Measurements from ENCODE around the gene UGT1A5.

Gene UGT1A5

GRCh38 chr2:233754872-233755611 is 42.3 kb downstream of the UGT1A5 start:
- no peak for TF ChIP-seq CTCF (IDR thresholded peaks at IDR 0.05; ENCODE audit: control extremely low read depth, extremely low read depth, low read depth, missing control alignments)
- CTCF ChIA-PET = no interaction called here
- DNase-seq (ENCODE audit: extremely low spot score) = no peak
- POLR2A ChIA-PET = no interaction called here

DNA sequence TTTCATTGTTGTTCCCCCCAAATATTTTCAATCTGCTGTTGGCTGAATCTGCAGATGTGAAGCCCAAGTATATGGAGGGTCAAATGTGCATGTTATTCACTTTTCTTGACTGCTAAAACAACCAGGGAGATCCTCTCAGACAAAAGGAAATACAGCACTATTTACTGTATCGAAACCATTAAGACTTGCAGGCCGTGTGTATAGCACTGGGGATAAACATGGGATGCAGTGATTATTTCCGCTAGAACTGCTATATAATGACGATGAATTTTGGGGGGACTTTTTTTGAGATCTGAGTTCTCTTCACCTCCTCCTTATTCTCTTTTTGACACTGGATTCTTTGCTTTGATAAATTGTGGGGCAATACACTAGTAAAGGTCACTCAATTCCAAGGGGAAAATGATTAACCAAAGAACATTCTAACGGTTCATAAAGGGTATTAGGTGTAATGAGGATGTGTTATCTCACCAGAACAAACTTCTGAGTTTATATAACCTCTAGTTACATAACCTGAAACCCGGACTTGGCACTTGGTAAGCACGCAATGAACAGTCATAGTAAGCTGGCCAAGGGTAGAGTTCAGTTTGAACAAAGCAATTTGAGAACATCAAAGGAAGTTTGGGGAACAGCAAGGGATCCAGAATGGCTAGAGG is 43.8 kb downstream of the UGT1A5 start:
- CTCF ChIA-PET = no interaction called here
- TF ChIP-seq CTCF (IDR thresholded peaks at IDR 0.05; ENCODE audit: control extremely low read depth, extremely low read depth, low read depth, missing control alignments) = no peak
- no peak for DNase-seq (ENCODE audit: extremely low spot score)
- POLR2A ChIA-PET = no interaction called here

GRCh38 chr2:233758141-233758540 is 45.4 kb downstream of the UGT1A5 start:
- CTCF ChIA-PET = no interaction called here
- POLR2A ChIA-PET = no interaction called here
- DNase-seq (ENCODE audit: extremely low spot score) = no peak

DNA sequence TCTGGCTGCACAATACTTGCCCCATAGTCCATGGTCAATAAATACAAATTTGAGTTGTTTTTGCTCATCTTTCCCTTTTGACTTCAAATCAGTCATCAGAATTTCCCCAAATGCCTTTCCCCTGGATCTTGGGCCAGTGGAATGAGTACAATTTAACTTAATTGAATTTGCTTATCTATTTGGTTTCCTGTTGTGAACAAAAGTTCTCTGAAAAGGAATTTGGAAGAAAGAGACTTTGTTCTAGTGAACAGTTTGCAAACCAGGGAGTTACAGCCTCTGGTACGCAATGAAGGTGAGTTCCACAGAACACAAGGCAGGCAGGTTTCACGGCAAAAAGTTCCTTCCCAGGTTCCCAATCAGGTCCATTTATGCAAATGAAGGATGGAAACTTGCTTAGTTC is 46.1 kb downstream of the UGT1A5 start:
- no peak for DNase-seq (ENCODE audit: extremely low spot score)
- no peak for TF ChIP-seq CTCF (IDR thresholded peaks at IDR 0.05; ENCODE audit: control extremely low read depth, extremely low read depth, low read depth, missing control alignments)

More at GRCh38 chr2:233758141-233758540, 45.4 kb downstream of the UGT1A5 start:
- no peak for TF ChIP-seq CTCF (IDR thresholded peaks at IDR 0.05; ENCODE audit: control extremely low read depth, extremely low read depth, low read depth, missing control alignments)

DNA sequence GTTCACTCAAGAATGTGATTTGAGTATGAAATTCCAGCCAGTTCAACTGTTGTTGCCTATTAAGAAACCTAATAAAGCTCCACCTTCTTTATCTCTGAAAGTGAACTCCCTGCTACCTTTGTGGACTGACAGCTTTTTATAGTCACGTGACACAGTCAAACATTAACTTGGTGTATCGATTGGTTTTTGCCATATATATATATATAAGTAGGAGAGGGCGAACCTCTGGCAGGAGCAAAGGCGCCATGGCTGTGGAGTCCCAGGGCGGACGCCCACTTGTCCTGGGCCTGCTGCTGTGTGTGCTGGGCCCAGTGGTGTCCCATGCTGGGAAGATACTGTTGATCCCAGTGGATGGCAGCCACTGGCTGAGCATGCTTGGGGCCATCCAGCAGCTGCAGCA is 47.3 kb downstream of the UGT1A5 start, which contains the start of gene UGT1A1:
Gene UGT1A1 (plus strand): TSS at position 228 of the 400 bp plus-strand sequence. CDS start 18 bp downstream, at position 246.
- CTCF ChIA-PET = interaction anchor here (1.0 kb wide), 1 partner anchor 24 kb away, joined by 3 read pairs; no protein-coding TSS in a partner anchor
- no peak for DNase-seq (ENCODE audit: extremely low spot score)
- POLR2A ChIA-PET = no interaction called here
- no peak for TF ChIP-seq CTCF (IDR thresholded peaks at IDR 0.05; ENCODE audit: control extremely low read depth, extremely low read depth, low read depth, missing control alignments)

More for the DNA sequence above, 46.1 kb downstream of the UGT1A5 start:
- CTCF ChIA-PET = no interaction called here
- POLR2A ChIA-PET = no interaction called here

GRCh38 chr2:233761040-233761769 is 48.5 kb downstream of the UGT1A5 start:
- TF ChIP-seq CTCF (IDR thresholded peaks at IDR 0.05; ENCODE audit: control extremely low read depth, extremely low read depth, low read depth, missing control alignments) = no peak
- POLR2A ChIA-PET = no interaction called here
- CTCF ChIA-PET = interaction anchor here (0.7 kb wide), 1 partner anchor 25 kb away, joined by 3 read pairs; no protein-coding TSS in a partner anchor
- DNase-seq (ENCODE audit: extremely low spot score) = no peak
